Heart right ventricle (tissue), 16 donors: Measurements from ENCODE around the gene SLIT3. TPM values are rescaled to one million over a fixed set of nuclear protein-coding genes. Genes with fewer than 3 reads are reported as not detected.

Experiments
- ATAC-seq, 8 donors: fragments of 200-7000 bp; cut with Tn5 transposase; one replicate each; pipeline ENCODE4 v1.9.1; 2020; ENCODE audit warnings: mild to moderate bottlenecking in 8 of 8, moderate library complexity in 8 of 8, moderate number of reproducible peaks in 1 of 8
- DNase-seq, 2 donors: peaks; one replicate each; pipeline ENCODE4 v3.0.0-alpha.2; 2020
- H3K27ac ChIP-seq, 10 donors: fragments of 200-600 bp; sonication (generic) in 2 of 10; one replicate each; pipeline versions ENCODE4 v1.5.0 to v1.8.0; 2020 to 2022; ENCODE audit warnings: mild to moderate bottlenecking in 3 of 10
- H3K27me3 ChIP-seq, 7 donors: fragments of 200-600 bp; one replicate each; pipeline ENCODE4 v1.8.0; 2021 to 2022; ENCODE audit warnings: mild to moderate bottlenecking in 2 of 7
- H3K36me3 ChIP-seq, 9 donors: fragments of 200-600 bp; sonication (generic) in 1 of 9; one replicate each; pipeline versions ENCODE4 v1.5.0 to v1.8.0; 2020 to 2022; ENCODE audit warnings: mild to moderate bottlenecking in 2 of 9
- H3K4me1 ChIP-seq, 9 donors: fragments of 200-600 bp; sonication (generic) in 1 of 9; one replicate each; pipeline versions ENCODE4 v1.5.0 to v1.8.0; 2020 to 2022; ENCODE audit warnings: mild to moderate bottlenecking in 4 of 9
- H3K4me3 ChIP-seq, 10 donors: fragments of 200-600 bp; sonication (generic) in 2 of 10; one replicate each; pipeline versions ENCODE4 v1.5.0 to v1.8.0; 2020 to 2022; ENCODE audit warnings: mild to moderate bottlenecking in 7 of 10, moderate library complexity in 2 of 10
- H3K9me3 ChIP-seq, 11 donors: fragments of 200-600 bp in 10 of 11; sonication (generic) in 2 of 11; one replicate each; pipeline versions ENCODE4 v1.5.0 to v1.8.0; 2013 to 2022; ENCODE audit warnings: mild to moderate bottlenecking in 2 of 11, control low read depth in 1 of 11, moderate library complexity in 1 of 11
- WGBS, 2 donors: extraction: QIAGEN DNeasy Blood & Tissue Kit; methylation state at CpG; one replicate each; pipeline ENCODE4 v1.1.7; 2013; ENCODE audit warnings: inconsistent platforms in 1 of 2; 5-methylcytosine and 5-hydroxymethylcytosine counted together
- intact Hi-C, 10 donors: fragments of 100-400 bp; cut with DNase I; formaldehyde crosslinking; loops; one replicate each; pipeline versions ENCODE4 v1.11.1 to v1.14.2; 2022
- polyA plus RNA-seq, 2 donors: library from polyadenylated mRNA; stranded (reverse); fragments of 200-250 nt; gene quantifications; one replicate each; pipeline ENCODE4 v1.2.3, GENCODE V29; 2013
- total RNA-seq, 10 donors: library from RNA; stranded (reverse); fragmentation: NEBNext Ultra II Directional in 3 of 10; extraction: Animal tissue kit (Norgen Biotek cat#: 25700) in 3 of 10; gene quantifications; one replicate each; pipeline versions ENCODE4 v1.2.1 to v1.2.4, GENCODE V29; 2021 to 2023
- TF ChIP-seq, protein P1 (sequence below), 9 donors: fragments of 200-600 bp; sonication (generic) in 2 of 9; IDR thresholded peaks; one replicate each; pipeline versions ENCODE4 v1.5.0 to v1.8.0; 2021 to 2022; ENCODE audit warnings: antibody characterized with exemption in 9 of 9, mild to moderate bottlenecking in 5 of 9, moderate library complexity in 1 of 9
- donor health status: Arrhythmogenic right ventricular cardiomyopathy.
- donor health status: ischemic (EF 13 %, LVEDD 7.1; RV severe dilation, severe dysfunction).
- donor health status: healthy with polysubstance abuse.
- donor health status: DM: no; HTN: yes; CAD: no.
- donor health status: DM: no; HTN: no; CAD: no.
- donor health status: ischemic (EF 25% LVEDD 6.9; RV normal size, moderate dysfunction).
- donor health status: ischemic (EF 25% LVEDD 5.7; RV mildly dilated, moderate dysfunction).
- donor health status: healthy.
- donor health status: DM: yes; HTN: yes; CAD: no.
- donor health status: Ischemic cardiomyopathy.
- donor health status: ischemic (EF 35%, LVEDD 5.7; RV mildly dilated, moderate dysfunction).
- donor health status: nonischemic (EF 11% LVEDD 7.7; RV severe dilation, severe dysfunction).
- donor health status: DM: yes; HTN: yes; CAD: no.
- donor health status: PGD.
- donor health status: ischemic (EF 29% LVEDD 5.4; RV normal size, mild dysfunction).
- donor health status: nonischemic (EF 23%, LVEDD 6.1; RV moderate dilation, normal function).

SLIT3 gene
- total and polyA plus RNA-seq, 12 donors, result 2.0 to 29.2 (median 12.1) TPM

DNA sequence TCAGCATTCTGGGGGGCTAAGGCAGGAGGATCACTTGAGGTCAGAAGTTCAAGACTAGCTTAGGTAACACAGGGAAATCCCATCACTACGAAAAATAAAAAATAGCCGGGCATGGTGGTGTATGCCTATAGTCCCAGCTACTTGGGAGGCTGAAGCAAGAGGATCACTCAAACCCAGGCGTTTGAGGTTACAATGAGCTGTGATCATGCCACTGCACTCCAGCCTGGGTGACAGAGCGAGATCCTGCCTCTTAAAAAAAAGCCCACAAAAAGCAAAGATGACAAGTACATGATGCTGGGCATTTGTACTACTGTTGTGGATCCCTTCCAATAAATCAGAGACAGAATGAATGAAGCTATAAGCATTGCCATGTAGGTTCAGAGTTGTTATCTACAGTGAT is 401.7 kb downstream of the SLIT3 start:
- intact Hi-C loops, result no loop called here
- no peak for DNase-seq
- no peak overlapping the region for H3K4me3 ChIP-seq
- WGBS, 2 donors, result 85 to 93% methylated on average over 4 of the region's 4 CpGs
- no peaks in the 10 kb centered on the region for H3K36me3 ChIP-seq
- H3K9me3 ChIP-seq, result no peaks in the 10 kb centered on the region
- TF ChIP-seq, protein P1, sequence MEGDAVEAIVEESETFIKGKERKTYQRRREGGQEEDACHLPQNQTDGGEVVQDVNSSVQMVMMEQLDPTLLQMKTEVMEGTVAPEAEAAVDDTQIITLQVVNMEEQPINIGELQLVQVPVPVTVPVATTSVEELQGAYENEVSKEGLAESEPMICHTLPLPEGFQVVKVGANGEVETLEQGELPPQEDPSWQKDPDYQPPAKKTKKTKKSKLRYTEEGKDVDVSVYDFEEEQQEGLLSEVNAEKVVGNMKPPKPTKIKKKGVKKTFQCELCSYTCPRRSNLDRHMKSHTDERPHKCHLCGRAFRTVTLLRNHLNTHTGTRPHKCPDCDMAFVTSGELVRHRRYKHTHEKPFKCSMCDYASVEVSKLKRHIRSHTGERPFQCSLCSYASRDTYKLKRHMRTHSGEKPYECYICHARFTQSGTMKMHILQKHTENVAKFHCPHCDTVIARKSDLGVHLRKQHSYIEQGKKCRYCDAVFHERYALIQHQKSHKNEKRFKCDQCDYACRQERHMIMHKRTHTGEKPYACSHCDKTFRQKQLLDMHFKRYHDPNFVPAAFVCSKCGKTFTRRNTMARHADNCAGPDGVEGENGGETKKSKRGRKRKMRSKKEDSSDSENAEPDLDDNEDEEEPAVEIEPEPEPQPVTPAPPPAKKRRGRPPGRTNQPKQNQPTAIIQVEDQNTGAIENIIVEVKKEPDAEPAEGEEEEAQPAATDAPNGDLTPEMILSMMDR (IDR thresholded peaks at IDR 0.05), result no peak
- H3K27me3 ChIP-seq, result no peaks in the 10 kb centered on the region
- no peak for ATAC-seq
- no peak overlapping the region for H3K27ac ChIP-seq
- H3K4me1 ChIP-seq, result no peaks in the 10 kb centered on the region

DNA sequence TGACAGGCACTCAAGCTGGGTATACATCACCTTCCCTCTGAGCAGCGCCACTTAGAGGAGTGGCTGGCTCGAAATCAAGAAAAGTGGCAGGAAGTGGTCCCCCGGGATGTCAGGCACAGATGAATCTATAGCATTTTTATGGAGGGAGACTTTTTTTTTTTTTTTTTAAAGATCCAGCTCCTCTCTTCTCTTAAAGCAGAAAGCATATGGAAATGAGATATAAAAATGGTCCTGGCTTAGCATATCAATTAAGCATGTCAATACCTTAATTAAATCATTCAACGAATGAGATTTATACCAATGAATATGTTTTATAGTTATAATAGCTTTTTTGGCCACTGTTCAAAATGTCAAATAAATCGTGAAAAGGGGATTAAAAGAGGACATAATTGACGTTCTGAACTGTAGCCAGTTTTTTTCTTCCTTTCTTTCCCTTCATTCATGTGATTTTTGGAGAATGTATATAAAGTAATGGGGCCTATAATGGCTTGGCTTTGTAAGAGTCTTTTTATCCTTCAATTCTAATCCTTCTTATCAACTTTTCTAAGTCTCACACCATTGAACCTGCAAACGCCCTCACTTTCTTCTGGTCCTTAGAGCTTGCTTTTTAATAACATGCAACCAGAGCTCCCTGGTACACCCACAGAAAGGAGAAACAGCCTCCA is 402.6 kb downstream of the SLIT3 start:
- Histone ChIP-seq H3K4me3 (no peak overlapping the region), H3K9me3 (no peaks in the 10 kb centered on the region), H3K27me3 (no peaks in the 10 kb centered on the region), H3K36me3 (no peaks in the 10 kb centered on the region), H3K27ac (no peak overlapping the region), H3K4me1 (no peaks in the 10 kb centered on the region)
- WGBS, 2 donors, result 67 to 72% methylated on average over 7 of the region's 7 CpGs
- no peak for ATAC-seq
- TF ChIP-seq, protein P1 (IDR thresholded peaks at IDR 0.05), result no peak
- intact Hi-C loops, result no loop called here
- no peak for DNase-seq

DNA sequence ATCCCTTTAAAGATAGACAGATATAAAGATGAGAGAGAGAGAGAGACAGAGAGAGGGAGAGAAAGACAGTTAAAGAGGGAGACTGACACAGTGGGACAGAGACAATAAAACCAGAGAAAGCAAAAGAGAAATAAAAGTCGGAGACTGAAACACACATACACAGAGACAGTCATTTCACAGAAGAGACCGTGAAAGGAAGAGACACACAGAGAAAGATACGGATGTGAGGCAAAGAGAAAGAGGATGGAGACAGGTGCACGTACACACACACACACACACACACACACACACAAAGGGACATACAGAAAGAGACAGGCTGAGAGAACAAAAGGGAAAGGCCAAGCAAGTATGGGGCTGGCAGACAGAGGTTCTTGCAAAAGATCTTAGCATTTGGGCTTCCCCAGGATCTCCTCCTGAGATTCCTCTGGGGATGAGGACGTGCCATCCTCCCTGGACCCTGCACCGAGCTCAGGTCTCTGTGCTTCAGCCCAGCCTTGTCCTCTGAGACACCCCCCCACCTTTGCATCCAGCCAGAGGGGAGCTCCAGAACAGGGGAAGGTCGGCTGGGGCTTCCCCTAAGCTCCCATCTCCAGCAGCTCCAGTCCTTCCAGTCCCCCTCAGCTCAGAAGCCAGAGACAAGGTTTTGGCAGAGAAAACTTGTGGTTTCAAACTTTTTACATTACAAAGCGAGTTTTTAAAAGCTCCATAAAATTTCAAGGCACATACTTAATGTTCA is 403.4 kb downstream of the SLIT3 start:
- no peaks in the 10 kb centered on the region for H3K36me3 ChIP-seq
- DNase-seq (no peak), ATAC-seq (no peak)
- WGBS, 2 donors, result 75 to 84% methylated on average over 8 of the region's 8 CpGs
- no peak overlapping the region for H3K27ac ChIP-seq
- TF ChIP-seq, protein P1 (IDR thresholded peaks at IDR 0.05), result no peak
- no peaks in the 10 kb centered on the region for H3K9me3 ChIP-seq
- intact Hi-C loops, result no loop called here
- no peaks in the 10 kb centered on the region for H3K4me1 ChIP-seq
- no peak overlapping the region for H3K4me3 ChIP-seq
- no peaks in the 10 kb centered on the region for H3K27me3 ChIP-seq

DNA sequence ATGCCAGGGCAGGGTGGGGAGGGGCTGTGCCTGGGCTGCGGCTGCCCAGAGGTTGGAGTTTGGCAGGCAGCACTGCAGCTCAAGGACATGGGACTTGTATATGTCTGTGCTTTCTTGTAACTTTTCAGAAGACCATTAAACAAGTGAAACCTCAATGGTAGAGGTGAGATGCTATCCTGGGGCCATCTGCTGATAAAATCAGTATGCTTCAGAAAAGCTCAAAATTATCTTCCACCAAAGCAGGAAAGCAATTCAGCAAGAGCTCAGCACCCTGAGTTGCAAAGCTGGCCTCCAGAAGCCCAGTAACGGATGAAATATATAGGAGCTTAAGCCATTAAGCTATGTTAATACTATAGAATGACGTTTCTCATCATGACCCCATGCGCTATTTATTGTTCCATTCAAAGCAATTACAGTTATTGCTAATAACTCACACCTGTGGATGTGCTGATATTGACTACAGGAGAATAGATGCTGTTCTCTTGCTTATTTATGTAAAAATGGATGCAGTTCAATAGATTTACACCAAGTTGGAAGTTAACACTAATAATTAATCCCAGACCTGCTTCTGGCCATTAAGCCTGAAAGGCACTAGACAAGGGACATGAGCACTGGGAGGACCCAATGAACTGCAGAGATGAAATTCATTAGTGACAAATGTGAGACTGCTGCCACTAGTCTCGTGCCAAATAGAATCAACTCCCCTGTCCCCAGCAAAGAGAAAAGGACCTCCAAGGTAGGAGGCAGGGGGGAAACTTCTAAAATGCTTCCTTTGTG is 405.5 kb downstream of the SLIT3 start:
- no peaks in the 10 kb centered on the region for H3K27me3 ChIP-seq
- DNase-seq (no peak), ATAC-seq (no peak)
- no peak overlapping the region for H3K4me3 ChIP-seq
- H3K4me1 ChIP-seq, result no peaks in the 10 kb centered on the region
- H3K36me3 ChIP-seq, result no peaks in the 10 kb centered on the region
- no peak overlapping the region for H3K27ac ChIP-seq
- 80 to 89% methylated on average over 5 of the region's 5 CpGs for WGBS, 2 donors
- H3K9me3 ChIP-seq, result no peaks in the 10 kb centered on the region
- TF ChIP-seq, protein P1 (IDR thresholded peaks at IDR 0.05), result no peak
- intact Hi-C loops, result no loop called here
